HEK293 (cell line): ENCODE measurements around the gene RAB40AL.
"Not testable (repeated sequence)": the region's sequence is repeated elsewhere in the genome, so short reads cannot be mapped to it uniquely, and the experiment has no call there.

Source experiments
- CTCF ChIA-PET: fragments of 350-600 bp; formaldehyde crosslinking; extraction: SDS; loops from one replicate; lab custom pipeline; 2021; ENCODE audit warnings: antibody characterized with exemption; lab: Yijun Ruan, JAX
- POLR2A ChIA-PET: fragments of 300-600 bp; formaldehyde crosslinking; extraction: SDS; loops from one replicate; lab custom pipeline; 2020; ENCODE audit warnings: antibody characterized with exemption, inconsistent platforms; lab: Yijun Ruan, JAX
- H3K27ac ChIP-seq: fragments of 200-500 bp; sonication (Bioruptor generic); 2 replicates; pipeline ENCODE4 v1.5.1; 2014; ENCODE audit warnings: low read depth, low read length, control low read depth, inconsistent platforms; ENCODE audit errors: extremely low read depth
- H3K36me3 ChIP-seq, 2 experiments: fragments of 200-500 bp in 1 of 2; sonication (Bioruptor generic) in 1 of 2; 1 replicate in 1 of 2; 2 replicates in 1 of 2; pipeline ENCODE4 v1.5.1; 2014 to 2017; ENCODE audit warnings: inconsistent platforms in 2 of 2, low read length in 2 of 2; ENCODE audit not compliant: control insufficient read depth in 2 of 2, insufficient read depth in 1 of 2
- H3K4me1 ChIP-seq: fragments of 200-500 bp; sonication (Bioruptor generic); 2 replicates; pipeline ENCODE4 v1.5.1; 2014; ENCODE audit warnings: mild to moderate bottlenecking, low read length, inconsistent platforms; ENCODE audit not compliant: control insufficient read depth, insufficient read depth
- H3K4me3 ChIP-seq: 2 replicates; pipeline ENCODE4 v1.5.1; 2011; ENCODE audit warnings: low read depth, mild to moderate bottlenecking, control low read depth, low read length, moderate library complexity
- H3K9me3 ChIP-seq: fragments of 200-500 bp; sonication (Bioruptor generic); 2 replicates; pipeline ENCODE4 v1.5.1; 2014; ENCODE audit warnings: low read depth, low read length, inconsistent platforms; ENCODE audit not compliant: control insufficient read depth, insufficient read depth
- OVOL3 ChIP-seq: fragments of 450-650 bp; formaldehyde crosslinking; IDR thresholded peaks from 2 replicates; pipeline ENCODE4 v1.5.1; 2016; ENCODE audit warnings: missing biosample characterization, missing genetic modification characterization
- PRDM1 ChIP-seq: fragments of 450-650 bp; formaldehyde crosslinking; IDR thresholded peaks from 2 replicates; pipeline ENCODE4; 2016; ENCODE audit warnings: missing biosample characterization, missing genetic modification characterization
- RBAK ChIP-seq: fragments of 450-650 bp; formaldehyde crosslinking; IDR thresholded peaks from 2 replicates; pipeline ENCODE4 v1.5.1; 2016; ENCODE audit warnings: missing biosample characterization, missing genetic modification characterization
- ZNF211 ChIP-seq: fragments of 450-650 bp; formaldehyde crosslinking; IDR thresholded peaks from 2 replicates; pipeline ENCODE4 v1.5.1; 2016; ENCODE audit warnings: low read depth, missing biosample characterization, missing genetic modification characterization
- ZNF248 ChIP-seq: fragments of 450-650 bp; formaldehyde crosslinking; IDR thresholded peaks from 2 replicates; pipeline ENCODE4 v1.5.1; 2017; ENCODE audit warnings: missing biosample characterization, missing genetic modification characterization
- ZNF266 ChIP-seq: fragments of 450-650 bp; formaldehyde crosslinking; IDR thresholded peaks from 2 replicates; pipeline ENCODE4 v1.5.1; 2016; ENCODE audit warnings: missing biosample characterization, missing genetic modification characterization, low read depth
- ZNF274 ChIP-seq, 2 experiments: fragments of 200-500 bp in 1 of 2; fragments of 450-650 bp in 1 of 2; sonication (Bioruptor generic) in 1 of 2; formaldehyde crosslinking in 1 of 2; IDR thresholded peaks; 2 replicates each; pipeline versions ENCODE4 v1.5.1 to v1.6.1; 2014 to 2016; ENCODE audit warnings: borderline replicate concordance in 1 of 2, inconsistent platforms in 1 of 2, low read length in 1 of 2, missing biosample characterization in 1 of 2, missing genetic modification characterization in 1 of 2
- ZNF521 ChIP-seq: fragments of 450-650 bp; formaldehyde crosslinking; IDR thresholded peaks from 2 replicates; pipeline ENCODE4 v1.5.1; 2017; ENCODE audit warnings: missing biosample characterization, mild to moderate bottlenecking, missing genetic modification characterization
- ZNF654 ChIP-seq: fragments of 450-650 bp; formaldehyde crosslinking; IDR thresholded peaks from 2 replicates; pipeline ENCODE4 v1.5.1; 2016; ENCODE audit warnings: low read depth, missing biosample characterization, missing genetic modification characterization
- ZNF785 ChIP-seq: fragments of 450-650 bp; formaldehyde crosslinking; IDR thresholded peaks from 2 replicates; pipeline ENCODE4 v1.5.1; 2016; ENCODE audit warnings: missing biosample characterization, missing genetic modification characterization
- ZSCAN23 ChIP-seq: fragments of 450-650 bp; formaldehyde crosslinking; IDR thresholded peaks from 2 replicates; pipeline ENCODE4 v1.5.1; 2016; ENCODE audit warnings: missing biosample characterization, missing genetic modification characterization
- TF ChIP-seq, protein P1 (sequence below): fragments of 450-650 bp; formaldehyde crosslinking; IDR thresholded peaks from 2 replicates; pipeline ENCODE4 v1.5.1; 2016; ENCODE audit warnings: missing biosample characterization, missing genetic modification characterization, borderline replicate concordance

RAB40AL gene, protein sequence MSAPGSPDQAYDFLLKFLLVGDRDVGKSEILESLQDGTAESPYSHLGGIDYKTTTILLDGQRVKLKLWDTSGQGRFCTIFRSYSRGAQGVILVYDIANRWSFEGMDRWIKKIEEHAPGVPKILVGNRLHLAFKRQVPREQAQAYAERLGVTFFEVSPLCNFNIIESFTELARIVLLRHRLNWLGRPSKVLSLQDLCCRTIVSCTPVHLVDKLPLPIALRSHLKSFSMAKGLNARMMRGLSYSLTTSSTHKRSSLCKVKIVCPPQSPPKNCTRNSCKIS

DNA sequence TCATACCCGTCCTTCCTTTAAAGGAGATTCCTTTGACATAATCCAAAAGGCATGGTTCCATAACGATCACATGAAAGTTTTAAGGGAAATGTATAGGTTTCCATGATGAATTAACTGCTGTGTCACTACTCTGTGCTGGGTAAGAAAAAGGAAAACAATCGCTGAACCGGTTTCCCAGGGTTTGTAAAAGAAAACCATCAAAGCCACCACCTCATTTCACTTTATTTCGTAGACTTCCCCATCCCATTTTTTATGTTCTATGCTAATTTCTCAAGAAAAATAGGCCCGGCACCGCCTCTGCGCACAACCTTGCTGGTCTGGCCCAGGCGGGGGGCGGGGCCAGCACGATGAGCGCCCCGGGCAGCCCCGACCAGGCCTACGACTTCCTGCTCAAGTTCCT, at the start of gene RAB40AL:
RAB40AL (plus strand) TSS at position 301 of the 400 bp plus-strand sequence; CDS start at position 348, 47 bp downstream.
- POLR2A ChIA-PET, result not testable (repeated sequence)
- CTCF ChIA-PET, result interaction anchor here (5.2 kb wide), 1 partner anchor 13 kb away, joined by 57 read pairs; no protein-coding TSS in a partner anchor

DNA sequence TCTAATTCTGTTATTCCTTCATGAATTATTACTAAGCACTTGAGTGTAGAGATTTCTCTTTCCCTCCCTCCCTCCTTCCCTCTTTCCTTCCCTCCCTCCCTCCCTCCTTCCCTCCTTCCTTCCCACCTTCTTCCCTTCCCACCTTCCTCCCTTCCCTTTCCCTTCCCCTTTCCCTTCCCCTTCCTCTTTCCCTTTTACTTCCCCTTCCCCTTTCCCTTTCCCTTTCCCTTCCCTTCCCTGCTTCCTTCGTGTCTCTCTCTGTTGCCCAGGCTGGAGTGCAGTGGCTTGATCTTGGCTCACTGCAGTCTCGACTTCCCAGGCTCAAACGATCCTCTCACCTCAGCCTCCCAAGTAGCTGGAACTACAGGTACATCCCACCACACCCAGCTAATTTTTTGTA, 49.4 kb upstream of the RAB40AL start:
- no peaks in the 10 kb centered on the region for H3K9me3 ChIP-seq
- H3K27ac ChIP-seq, result no peak overlapping the region
- ChIA-PET CTCF (interaction anchor here (0.6 to 2.8 kb wide), 2 partner anchors 13 to 763 kb away, joined by 6 to 11 read pairs; no protein-coding TSS in a partner anchor), POLR2A (no interaction called here)
- peak; percentile 99 for TF ChIP-seq PRDM1 (tag by site-specific recombination)
- no peak for TF ChIP-seq OVOL3 (tag by site-specific recombination)
- no peak overlapping the region for H3K4me3 ChIP-seq
- H3K4me1 ChIP-seq, result no peaks in the 10 kb centered on the region
- H3K36me3 ChIP-seq, result peaks cover 0 to 21% of the 10 kb centered on the region in 2 experiments; a peak in 1 of 3 replicates

More for the DNA sequence above, at the start of gene RAB40AL:
- not testable (repeated sequence) for H3K36me3 ChIP-seq, H3K4me1 ChIP-seq, H3K27ac ChIP-seq, H3K9me3 ChIP-seq, H3K4me3 ChIP-seq

DNA sequence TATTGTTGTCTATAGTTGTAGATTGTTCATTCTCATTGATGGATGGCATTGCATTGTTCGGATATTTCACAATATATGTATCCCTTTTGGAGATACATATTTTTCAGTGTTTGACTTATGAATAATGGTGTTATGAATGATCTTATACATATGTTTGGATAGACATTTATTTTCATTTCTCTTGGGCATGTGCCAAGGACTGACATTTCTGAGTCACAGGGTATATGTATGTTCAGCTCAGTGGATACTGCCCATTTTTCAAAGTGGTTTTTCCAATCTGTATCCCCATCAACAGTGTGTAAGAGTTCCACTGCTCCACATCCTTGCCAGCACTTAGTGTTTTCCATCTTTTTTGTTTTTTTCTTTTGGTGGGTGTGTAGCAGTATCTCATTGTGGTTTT, 45.0 kb upstream of the RAB40AL start:
- Histone ChIP-seq H3K9me3 (no peaks in the 10 kb centered on the region), H3K27ac (no peak overlapping the region), H3K4me1 (no peaks in the 10 kb centered on the region), H3K36me3 (peaks cover 0 to 16% of the 10 kb centered on the region in 2 experiments; a peak in 1 of 3 replicates), H3K4me3 (no peak overlapping the region)
- CTCF ChIA-PET, result no interaction called here
- POLR2A ChIA-PET, result no interaction called here
- TF ChIP-seq ZNF248 (tag by site-specific recombination), result no peak
- TF ChIP-seq RBAK, result no peak
- no peak for TF ChIP-seq ZNF266 (tag by site-specific recombination)
- TF ChIP-seq ZSCAN23, result no peak
- TF ChIP-seq, protein P1, sequence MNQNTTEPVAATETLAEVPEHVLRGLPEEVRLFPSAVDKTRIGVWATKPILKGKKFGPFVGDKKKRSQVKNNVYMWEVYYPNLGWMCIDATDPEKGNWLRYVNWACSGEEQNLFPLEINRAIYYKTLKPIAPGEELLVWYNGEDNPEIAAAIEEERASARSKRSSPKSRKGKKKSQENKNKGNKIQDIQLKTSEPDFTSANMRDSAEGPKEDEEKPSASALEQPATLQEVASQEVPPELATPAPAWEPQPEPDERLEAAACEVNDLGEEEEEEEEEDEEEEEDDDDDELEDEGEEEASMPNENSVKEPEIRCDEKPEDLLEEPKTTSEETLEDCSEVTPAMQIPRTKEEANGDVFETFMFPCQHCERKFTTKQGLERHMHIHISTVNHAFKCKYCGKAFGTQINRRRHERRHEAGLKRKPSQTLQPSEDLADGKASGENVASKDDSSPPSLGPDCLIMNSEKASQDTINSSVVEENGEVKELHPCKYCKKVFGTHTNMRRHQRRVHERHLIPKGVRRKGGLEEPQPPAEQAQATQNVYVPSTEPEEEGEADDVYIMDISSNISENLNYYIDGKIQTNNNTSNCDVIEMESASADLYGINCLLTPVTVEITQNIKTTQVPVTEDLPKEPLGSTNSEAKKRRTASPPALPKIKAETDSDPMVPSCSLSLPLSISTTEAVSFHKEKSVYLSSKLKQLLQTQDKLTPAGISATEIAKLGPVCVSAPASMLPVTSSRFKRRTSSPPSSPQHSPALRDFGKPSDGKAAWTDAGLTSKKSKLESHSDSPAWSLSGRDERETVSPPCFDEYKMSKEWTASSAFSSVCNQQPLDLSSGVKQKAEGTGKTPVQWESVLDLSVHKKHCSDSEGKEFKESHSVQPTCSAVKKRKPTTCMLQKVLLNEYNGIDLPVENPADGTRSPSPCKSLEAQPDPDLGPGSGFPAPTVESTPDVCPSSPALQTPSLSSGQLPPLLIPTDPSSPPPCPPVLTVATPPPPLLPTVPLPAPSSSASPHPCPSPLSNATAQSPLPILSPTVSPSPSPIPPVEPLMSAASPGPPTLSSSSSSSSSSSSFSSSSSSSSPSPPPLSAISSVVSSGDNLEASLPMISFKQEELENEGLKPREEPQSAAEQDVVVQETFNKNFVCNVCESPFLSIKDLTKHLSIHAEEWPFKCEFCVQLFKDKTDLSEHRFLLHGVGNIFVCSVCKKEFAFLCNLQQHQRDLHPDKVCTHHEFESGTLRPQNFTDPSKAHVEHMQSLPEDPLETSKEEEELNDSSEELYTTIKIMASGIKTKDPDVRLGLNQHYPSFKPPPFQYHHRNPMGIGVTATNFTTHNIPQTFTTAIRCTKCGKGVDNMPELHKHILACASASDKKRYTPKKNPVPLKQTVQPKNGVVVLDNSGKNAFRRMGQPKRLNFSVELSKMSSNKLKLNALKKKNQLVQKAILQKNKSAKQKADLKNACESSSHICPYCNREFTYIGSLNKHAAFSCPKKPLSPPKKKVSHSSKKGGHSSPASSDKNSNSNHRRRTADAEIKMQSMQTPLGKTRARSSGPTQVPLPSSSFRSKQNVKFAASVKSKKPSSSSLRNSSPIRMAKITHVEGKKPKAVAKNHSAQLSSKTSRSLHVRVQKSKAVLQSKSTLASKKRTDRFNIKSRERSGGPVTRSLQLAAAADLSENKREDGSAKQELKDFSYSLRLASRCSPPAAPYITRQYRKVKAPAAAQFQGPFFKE (tag by site-specific recombination), result no peak
- TF ChIP-seq ZNF521, result no peak

DNA sequence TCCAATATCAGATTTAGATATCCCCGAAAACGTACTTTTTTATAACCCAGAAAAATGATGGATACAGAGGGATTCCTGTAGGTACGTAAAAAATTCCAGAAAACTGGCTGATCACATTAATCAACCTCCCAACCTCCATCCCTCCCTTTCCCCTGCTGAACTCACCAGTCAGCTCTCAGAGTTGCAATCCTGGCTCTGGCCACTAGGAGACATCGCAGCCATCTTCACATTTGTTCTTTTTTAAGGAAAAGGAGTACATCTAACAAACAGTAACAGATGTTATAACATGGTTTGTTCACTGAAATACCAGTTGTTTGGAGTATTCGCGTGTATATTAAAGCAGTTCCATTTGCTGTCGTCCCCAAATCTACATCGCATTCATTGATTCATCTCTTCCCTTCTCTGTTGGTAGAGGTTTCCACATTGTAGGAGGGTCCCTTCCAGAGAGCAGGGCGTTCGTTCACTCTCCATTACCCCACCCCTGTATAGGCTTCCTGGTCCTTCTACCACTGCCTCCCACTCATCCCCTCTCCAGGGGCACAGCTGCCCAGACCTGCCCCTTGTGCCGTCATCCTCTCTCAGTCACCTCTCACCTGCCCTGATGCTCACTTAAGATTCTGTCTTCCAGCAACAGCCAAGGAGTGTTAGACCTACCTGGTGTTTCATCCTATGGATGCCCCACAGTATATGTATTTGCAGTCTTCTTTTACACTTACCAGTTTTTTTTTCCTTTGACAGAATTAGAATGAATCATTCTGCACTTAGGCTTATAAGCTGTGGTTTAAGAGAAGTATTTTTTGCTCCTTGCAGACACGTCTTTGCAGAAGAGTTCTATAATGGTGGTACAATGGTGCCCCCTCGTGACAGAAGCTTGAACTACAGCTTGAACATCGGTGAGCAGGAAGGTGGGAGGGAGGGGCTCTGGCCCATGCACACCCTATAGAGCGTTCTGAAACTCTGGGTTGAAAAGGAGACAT, 36.8 kb upstream of the RAB40AL start:
- peaks cover 0 to 32% of the 10 kb centered on the region in 2 experiments; a peak in 1 of 3 replicates for H3K36me3 ChIP-seq
- TF ChIP-seq ZNF654 (tag by site-specific recombination) (peak; percentile 86), ZNF274 (IDR thresholded peaks at IDR 0.05; ENCODE audit: low read length) (no peak), ZNF274 (tag by site-specific recombination; IDR thresholded peaks at IDR 0.05; ENCODE audit: borderline replicate concordance) (no peak), ZNF785 (tag by site-specific recombination) (no peak), ZNF211 (no peak)
- CTCF ChIA-PET, result interaction anchor here (0.5 to 2.8 kb wide), 35 partner anchors 9 to 1448 kb away, joined by 3 to 18 read pairs (median 4); no protein-coding TSS in a partner anchor
- POLR2A ChIA-PET, result no interaction called here
- no peaks in the 10 kb centered on the region for H3K4me1 ChIP-seq
- H3K9me3 ChIP-seq, result no peaks in the 10 kb centered on the region
- no peak overlapping the region for H3K4me3 ChIP-seq
- no peak overlapping the region for H3K27ac ChIP-seq
